Testis (tissue), 2 donors: Measurements from ENCODE around the gene TNNI3K.

ENCODE experiments used
- CTCF ChIP-seq, 3 experiments: fragments of 450-650 bp in 2 of 3; fragments of 200-600 bp in 1 of 3; sonication (generic) in 1 of 3; IDR thresholded peaks; one replicate each; pipeline ENCODE4 v1.5.1; 2016 to 2019; ENCODE audit warnings: antibody characterized with exemption in 3 of 3, mild to moderate bottlenecking in 2 of 3, moderate library complexity in 1 of 3
- POLR2A ChIP-seq: fragments of 450-650 bp; IDR thresholded peaks from one replicate; pipeline ENCODE4 v1.6.1; 2017; ENCODE audit warnings: antibody characterized with exemption, mild to moderate bottlenecking, moderate library complexity

GRCh38 chr1:74266001-74266400 lies 30.8 kb downstream of the TNNI3K start:
- no peak for TF ChIP-seq CTCF (IDR thresholded peaks at IDR 0.05)
- TF ChIP-seq POLR2A, result no peak
